Measurements from ENCODE around the gene PEX26. TPM values are rescaled to one million over a fixed set of nuclear protein-coding genes. Genes with fewer than 3 reads are reported as not detected.

PEX26 gene
- total RNA-seq, 1 donor from 2014 or later = 49.7 TPM

DNA sequence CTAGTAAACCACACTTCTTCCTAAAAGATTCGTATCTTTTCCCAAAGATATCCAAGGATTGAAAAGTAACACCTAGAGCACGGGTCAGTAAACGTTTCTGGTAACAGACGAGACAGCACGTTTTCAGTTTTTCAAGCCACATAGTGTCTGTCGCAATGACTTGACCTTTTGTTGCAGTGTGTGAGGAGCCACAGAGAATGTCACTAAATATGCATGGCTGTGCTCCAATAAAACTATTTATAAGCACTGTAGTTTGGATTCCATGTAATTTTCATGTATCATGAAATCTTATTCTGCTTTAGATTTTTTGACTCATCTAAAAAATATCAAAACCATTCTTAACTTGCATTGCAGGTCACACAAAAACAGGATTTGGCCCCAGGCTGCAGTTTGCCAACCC lies 35.1 kb upstream of the PEX26 start:
- no peak for DNase-seq (ENCODE audit: low spot score)
- Mint-ChIP-seq H3K9me3 (ENCODE audit: unreplicated experiment) (no peaks in the 10 kb centered on the region), H3K4me3 (ENCODE audit: unreplicated experiment) (no peak overlapping the region), H3K27ac (ENCODE audit: unreplicated experiment) (no peak overlapping the region), H3K27me3 (ENCODE audit: unreplicated experiment) (peaks cover 4% of the 10 kb centered on the region), H3K4me1 (ENCODE audit: unreplicated experiment) (no peaks in the 10 kb centered on the region), H3K36me3 (ENCODE audit: low read depth, unreplicated experiment) (no peaks in the 10 kb centered on the region)
- TF ChIP-seq, protein P1, sequence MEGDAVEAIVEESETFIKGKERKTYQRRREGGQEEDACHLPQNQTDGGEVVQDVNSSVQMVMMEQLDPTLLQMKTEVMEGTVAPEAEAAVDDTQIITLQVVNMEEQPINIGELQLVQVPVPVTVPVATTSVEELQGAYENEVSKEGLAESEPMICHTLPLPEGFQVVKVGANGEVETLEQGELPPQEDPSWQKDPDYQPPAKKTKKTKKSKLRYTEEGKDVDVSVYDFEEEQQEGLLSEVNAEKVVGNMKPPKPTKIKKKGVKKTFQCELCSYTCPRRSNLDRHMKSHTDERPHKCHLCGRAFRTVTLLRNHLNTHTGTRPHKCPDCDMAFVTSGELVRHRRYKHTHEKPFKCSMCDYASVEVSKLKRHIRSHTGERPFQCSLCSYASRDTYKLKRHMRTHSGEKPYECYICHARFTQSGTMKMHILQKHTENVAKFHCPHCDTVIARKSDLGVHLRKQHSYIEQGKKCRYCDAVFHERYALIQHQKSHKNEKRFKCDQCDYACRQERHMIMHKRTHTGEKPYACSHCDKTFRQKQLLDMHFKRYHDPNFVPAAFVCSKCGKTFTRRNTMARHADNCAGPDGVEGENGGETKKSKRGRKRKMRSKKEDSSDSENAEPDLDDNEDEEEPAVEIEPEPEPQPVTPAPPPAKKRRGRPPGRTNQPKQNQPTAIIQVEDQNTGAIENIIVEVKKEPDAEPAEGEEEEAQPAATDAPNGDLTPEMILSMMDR (IDR thresholded peaks at IDR 0.05; ENCODE audit: unreplicated experiment) = no peak

DNA sequence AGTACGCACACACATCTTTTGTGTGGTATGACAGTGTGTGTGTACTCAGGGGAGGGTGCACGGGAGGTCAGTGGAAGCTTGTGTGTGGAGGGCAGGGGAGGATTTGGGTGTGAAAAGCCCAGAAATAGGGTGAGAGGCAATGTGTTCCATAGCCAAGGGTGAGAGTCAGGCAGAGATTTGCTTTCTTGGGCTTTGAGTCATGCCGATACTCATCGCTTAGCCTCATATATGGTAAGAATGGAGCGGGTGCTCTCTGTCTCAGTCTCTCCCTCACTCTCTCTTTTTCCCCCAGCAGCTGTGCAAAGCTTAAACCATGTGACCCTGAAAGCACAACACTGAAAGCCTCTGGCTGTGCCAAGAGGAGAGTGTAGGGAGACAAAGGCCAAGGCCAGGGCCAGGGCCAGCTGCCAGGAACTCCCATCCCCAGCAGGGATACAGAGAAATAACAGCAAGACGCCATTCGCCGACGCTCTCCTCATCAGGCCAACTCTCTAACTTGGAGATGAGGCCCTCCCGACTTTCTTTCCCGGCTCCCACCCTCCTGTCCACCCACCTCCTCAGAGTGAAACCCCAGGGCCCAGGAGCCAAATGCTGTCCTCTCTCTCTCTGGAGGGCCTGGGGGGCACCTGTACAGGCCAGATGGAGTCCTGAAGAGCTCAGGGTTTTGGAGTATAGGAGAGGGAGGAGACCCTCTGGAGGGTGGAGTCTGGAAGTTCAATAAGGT lies 33.1 kb upstream of the PEX26 start:
- TF ChIP-seq, protein P1 (IDR thresholded peaks at IDR 0.05; ENCODE audit: unreplicated experiment) = no peak
- no peak overlapping the region for H3K4me3 Mint-ChIP-seq (ENCODE audit: unreplicated experiment)
- H3K36me3 Mint-ChIP-seq (ENCODE audit: low read depth, unreplicated experiment) = no peaks in the 10 kb centered on the region
- H3K9me3 Mint-ChIP-seq (ENCODE audit: unreplicated experiment) = no peaks in the 10 kb centered on the region
- H3K27ac Mint-ChIP-seq (ENCODE audit: unreplicated experiment) = no peak overlapping the region
- no peaks in the 10 kb centered on the region for H3K4me1 Mint-ChIP-seq (ENCODE audit: unreplicated experiment)
- no peak for DNase-seq (ENCODE audit: low spot score)
- peaks cover 4% of the 10 kb centered on the region for H3K27me3 Mint-ChIP-seq (ENCODE audit: unreplicated experiment)

- no peak for DNase-seq (ENCODE audit: low spot score)
- H3K27ac Mint-ChIP-seq (ENCODE audit: unreplicated experiment) = no peak overlapping the region
- H3K9me3 Mint-ChIP-seq (ENCODE audit: unreplicated experiment) = no peaks in the 10 kb centered on the region
- TF ChIP-seq, protein P1 (IDR thresholded peaks at IDR 0.05; ENCODE audit: unreplicated experiment) = no peak
- H3K36me3 Mint-ChIP-seq (ENCODE audit: low read depth, unreplicated experiment) = no peaks in the 10 kb centered on the region
- H3K4me3 Mint-ChIP-seq (ENCODE audit: unreplicated experiment) = no peak overlapping the region
- H3K4me1 Mint-ChIP-seq (ENCODE audit: unreplicated experiment) = no peaks in the 10 kb centered on the region
- peaks cover 4% of the 10 kb centered on the region for H3K27me3 Mint-ChIP-seq (ENCODE audit: unreplicated experiment)
Measured at GRCh38 chr22:18045794-18046193, 32.0 kb upstream of the PEX26 start.

- no peaks in the 10 kb centered on the region for H3K36me3 Mint-ChIP-seq (ENCODE audit: low read depth, unreplicated experiment)
- no peaks in the 10 kb centered on the region for H3K4me1 Mint-ChIP-seq (ENCODE audit: unreplicated experiment)
- no peak for DNase-seq (ENCODE audit: low spot score)
- H3K27me3 Mint-ChIP-seq (ENCODE audit: unreplicated experiment) = peaks cover 4% of the 10 kb centered on the region
- no peaks in the 10 kb centered on the region for H3K9me3 Mint-ChIP-seq (ENCODE audit: unreplicated experiment)
- H3K4me3 Mint-ChIP-seq (ENCODE audit: unreplicated experiment) = no peak overlapping the region
- no peak overlapping the region for H3K27ac Mint-ChIP-seq (ENCODE audit: unreplicated experiment)
- TF ChIP-seq, protein P1 (IDR thresholded peaks at IDR 0.05; ENCODE audit: unreplicated experiment) = no peak
Measured at GRCh38 chr22:18048041-18048440, 29.7 kb upstream of the PEX26 start.

DNA sequence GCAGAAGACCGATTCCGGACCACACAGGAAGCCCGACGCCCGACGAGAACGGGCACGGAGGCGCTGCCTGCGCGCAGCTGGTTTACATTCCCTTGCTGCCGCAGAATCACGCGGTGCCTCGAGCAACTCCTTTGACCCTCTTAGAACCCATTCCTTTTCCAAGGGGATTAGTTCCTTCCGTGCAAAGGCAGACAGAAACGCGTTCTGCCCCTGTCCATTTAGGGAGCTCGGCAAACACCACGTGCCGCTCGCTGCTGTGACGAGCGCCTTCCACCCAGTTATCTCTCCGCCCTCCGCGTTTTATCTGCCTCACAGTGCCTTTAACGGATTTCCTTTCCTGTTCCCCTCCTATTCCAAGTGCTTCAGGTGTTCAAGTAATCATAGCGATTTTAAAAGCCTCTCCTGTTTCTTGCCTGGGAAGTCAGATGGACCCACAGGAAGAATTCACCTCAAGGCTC lies 29.3 kb upstream of the PEX26 start:
- DNase-seq (ENCODE audit: low spot score) = no peak
- TF ChIP-seq, protein P1 (IDR thresholded peaks at IDR 0.05; ENCODE audit: unreplicated experiment) = no peak
- Mint-ChIP-seq H3K36me3 (ENCODE audit: low read depth, unreplicated experiment) (no peaks in the 10 kb centered on the region), H3K4me1 (ENCODE audit: unreplicated experiment) (no peaks in the 10 kb centered on the region), H3K9me3 (ENCODE audit: unreplicated experiment) (no peaks in the 10 kb centered on the region), H3K27me3 (ENCODE audit: unreplicated experiment) (peaks cover 4% of the 10 kb centered on the region), H3K4me3 (ENCODE audit: unreplicated experiment) (no peak overlapping the region), H3K27ac (ENCODE audit: unreplicated experiment) (no peak overlapping the region)
